ENCODE results near the gene INPP5A. TPM values are rescaled to one million over a fixed set of nuclear protein-coding genes. Genes with fewer than 3 reads are reported as not detected.

The INPP5A gene
- total and polyA plus RNA-seq, 4 donors = 12.4 to 39.9 (median 28.2) TPM

- Histone ChIP-seq H3K27ac (ENCODE audit: low read depth in 1 of 2, low read length in 1 of 2) (no peak overlapping the region), H3K27me3 (ENCODE audit: control insufficient read depth in 3 of 3, insufficient read depth in 3 of 3, low read length in 2 of 3) (peaks cover 0 to 4% (median 0%) of the 10 kb centered on the region in 3 donors), H3K4me1 (ENCODE audit: control insufficient read depth in 5 of 5, insufficient read depth in 5 of 5, low read length in 5 of 5) (no peaks in the 10 kb centered on the region), H3K4me3 (no peak overlapping the region), H3K9me3 (ENCODE audit: control insufficient read depth in 4 of 4, insufficient read depth in 3 of 4, low read length in 3 of 4) (peaks cover 0 to 6% (median 0%) of the 10 kb centered on the region in 4 donors), H3K36me3 (ENCODE audit: control insufficient read depth in 4 of 4, insufficient read depth in 4 of 4, low read length in 4 of 4) (peaks cover 0 to 58% (median 13%) of the 10 kb centered on the region in 4 donors), H3K9ac (ENCODE audit: insufficient read depth in 1 of 2, low read length in 2 of 2) (no peak overlapping the region)
- DNase-seq = no peak
- TF ChIP-seq CTCF (IDR thresholded peaks at IDR 0.05; ENCODE audit: control extremely low read depth, extremely low read depth) = no peak
- WGBS, 2 donors = 93 to 95% methylated on average over 10 of the region's 10 CpGs
- ATAC-seq (ENCODE audit: insufficient read depth, low FRiP score) = no peak
Observed at GRCh38 chr10:132712291-132712690, 174.7 kb downstream of the INPP5A start.

GRCh38 chr10:132712743-132713142 lies 175.2 kb downstream of the INPP5A start:
- peaks cover 0 to 4% (median 0%) of the 10 kb centered on the region in 3 donors for H3K27me3 ChIP-seq (ENCODE audit: control insufficient read depth in 3 of 3, insufficient read depth in 3 of 3, low read length in 2 of 3)
- H3K36me3 ChIP-seq (ENCODE audit: control insufficient read depth in 4 of 4, insufficient read depth in 4 of 4, low read length in 4 of 4) = peaks cover 0 to 58% (median 13%) of the 10 kb centered on the region in 4 donors
- ATAC-seq (ENCODE audit: insufficient read depth, low FRiP score) = no peak
- no peak for TF ChIP-seq CTCF (IDR thresholded peaks at IDR 0.05; ENCODE audit: control extremely low read depth, extremely low read depth)
- peaks cover 0 to 6% (median 0%) of the 10 kb centered on the region in 4 donors for H3K9me3 ChIP-seq (ENCODE audit: control insufficient read depth in 4 of 4, insufficient read depth in 3 of 4, low read length in 3 of 4)
- no peak overlapping the region for H3K9ac ChIP-seq (ENCODE audit: insufficient read depth in 1 of 2, low read length in 2 of 2)
- H3K27ac ChIP-seq (ENCODE audit: low read depth in 1 of 2, low read length in 1 of 2) = no peak overlapping the region
- WGBS, 2 donors = 95 to 97% methylated on average over 6 of the region's 6 CpGs
- no peak for DNase-seq
- H3K4me1 ChIP-seq (ENCODE audit: control insufficient read depth in 5 of 5, insufficient read depth in 5 of 5, low read length in 5 of 5) = no peaks in the 10 kb centered on the region
- no peak overlapping the region for H3K4me3 ChIP-seq

GRCh38 chr10:132713421-132714095 lies 176.0 kb downstream of the INPP5A start:
- no peaks in the 10 kb centered on the region for H3K4me1 ChIP-seq (ENCODE audit: control insufficient read depth in 5 of 5, insufficient read depth in 5 of 5, low read length in 5 of 5)
- peaks cover 0 to 52% (median 9%) of the 10 kb centered on the region in 4 donors for H3K36me3 ChIP-seq (ENCODE audit: control insufficient read depth in 4 of 4, insufficient read depth in 4 of 4, low read length in 4 of 4)
- DNase-seq = no peak
- H3K27me3 ChIP-seq (ENCODE audit: control insufficient read depth in 3 of 3, insufficient read depth in 3 of 3, low read length in 2 of 3) = peaks cover 0 to 4% (median 0%) of the 10 kb centered on the region in 3 donors
- H3K9me3 ChIP-seq (ENCODE audit: control insufficient read depth in 4 of 4, insufficient read depth in 3 of 4, low read length in 3 of 4) = peaks cover 0 to 4% (median 0%) of the 10 kb centered on the region in 4 donors
- H3K27ac ChIP-seq (ENCODE audit: low read depth in 1 of 2, low read length in 1 of 2) = no peak overlapping the region
- no peak overlapping the region for H3K4me3 ChIP-seq
- ATAC-seq (ENCODE audit: insufficient read depth, low FRiP score) = no peak
- no peak overlapping the region for H3K9ac ChIP-seq (ENCODE audit: insufficient read depth in 1 of 2, low read length in 2 of 2)
- 88 to 89% methylated on average over 29 of the region's 29 CpGs for WGBS, 2 donors
- no peak for TF ChIP-seq CTCF (IDR thresholded peaks at IDR 0.05; ENCODE audit: control extremely low read depth, extremely low read depth)
